Astrocyte (in vitro differentiated cells and primary cell): ENCODE results near the gene CER1. TPM values are rescaled to one million over a fixed set of nuclear protein-coding genes. Genes with fewer than 3 reads are reported as not detected.
A peak's percentile ranks its signal among the peaks of the same experiment; 100 is the strongest.

ENCODE experiments used
- DNase-seq: peaks from one replicate; pipeline ENCODE4 v3.0.0-alpha.2; 2010; ENCODE audit warnings: low read depth
- FAIRE-seq: peaks from 2 replicates; lab custom pipeline; 2011; peaks lifted over from hg19 to GRCh38; lab: Jason Lieb, UNC
- H2AFZ ChIP-seq: 2 replicates; pipeline ENCODE4 v1.6.0; 2012; ENCODE audit warnings: low read depth, low read length, inconsistent platforms
- H3K27ac ChIP-seq: 2 replicates; pipeline ENCODE4 v1.5.1; 2011; ENCODE audit warnings: low read depth, low read length, inconsistent platforms
- H3K27me3 ChIP-seq: 2 replicates; pipeline ENCODE4 v1.6.0; 2011; ENCODE audit warnings: low read length, inconsistent platforms; ENCODE audit not compliant: insufficient read depth
- H3K36me3 ChIP-seq: 2 replicates; pipeline ENCODE4 v1.5.1; 2011; ENCODE audit warnings: low read length, inconsistent platforms; ENCODE audit not compliant: insufficient read depth
- H3K4me1 ChIP-seq: 2 replicates; pipeline ENCODE4 v1.5.1; 2011; ENCODE audit warnings: low read length, inconsistent platforms; ENCODE audit not compliant: insufficient read depth
- H3K4me2 ChIP-seq: 2 replicates; pipeline ENCODE4 v1.6.0; 2012; ENCODE audit warnings: low read length, inconsistent platforms
- H3K4me3 ChIP-seq: 2 replicates; pipeline ENCODE4 v1.5.1; 2011; ENCODE audit warnings: low read depth, mild to moderate bottlenecking, low read length, inconsistent platforms; ENCODE audit not compliant: insufficient read depth
- H3K79me2 ChIP-seq: 2 replicates; pipeline ENCODE4 v1.6.0; 2012; ENCODE audit warnings: mild to moderate bottlenecking, low read length, inconsistent platforms; ENCODE audit not compliant: insufficient read depth
- H3K9ac ChIP-seq: 2 replicates; pipeline ENCODE4 v1.6.0; 2012; ENCODE audit warnings: mild to moderate bottlenecking, low read length, inconsistent platforms
- H3K9me3 ChIP-seq: 2 replicates; pipeline ENCODE4 v1.5.1; 2012; ENCODE audit warnings: low read depth, mild to moderate bottlenecking, low read length, inconsistent platforms; ENCODE audit not compliant: insufficient read depth
- H4K20me1 ChIP-seq: 2 replicates; pipeline ENCODE4 v1.6.0; 2012; ENCODE audit warnings: low read length, inconsistent platforms; ENCODE audit not compliant: insufficient read depth
- H3K27ac Mint-ChIP-seq: one replicate; pipeline ENCODE4 v1.8.0; 2021; ENCODE audit warnings: mild to moderate bottlenecking, mixed read lengths; ENCODE audit not compliant: unreplicated experiment
- H3K27me3 Mint-ChIP-seq: one replicate; pipeline ENCODE4 v1.8.0; 2021; ENCODE audit warnings: low read depth, mixed read lengths; ENCODE audit not compliant: unreplicated experiment
- H3K36me3 Mint-ChIP-seq: one replicate; pipeline ENCODE4 v1.8.0; 2021; ENCODE audit warnings: low read depth, mixed read lengths; ENCODE audit not compliant: unreplicated experiment
- H3K4me1 Mint-ChIP-seq: one replicate; pipeline ENCODE4 v1.8.0; 2021; ENCODE audit warnings: low read depth, mixed read lengths; ENCODE audit not compliant: unreplicated experiment
- H3K4me3 Mint-ChIP-seq: one replicate; pipeline ENCODE4 v1.8.0; 2021; ENCODE audit warnings: mild to moderate bottlenecking, moderate library complexity, mixed read lengths; ENCODE audit not compliant: unreplicated experiment
- H3K9me3 Mint-ChIP-seq: one replicate; pipeline ENCODE4 v1.8.0; 2021; ENCODE audit warnings: mild to moderate bottlenecking, mixed read lengths; ENCODE audit not compliant: unreplicated experiment
- CTCF ChIP-seq: IDR thresholded peaks from 2 replicates; pipeline ENCODE4 v1.5.1; 2011; ENCODE audit warnings: low read depth, mild to moderate bottlenecking, inconsistent platforms, low read length, moderate library complexity; ENCODE audit not compliant: insufficient read depth
- EZH2 ChIP-seq: IDR thresholded peaks from 2 replicates; pipeline ENCODE4 v1.6.1; 2012; ENCODE audit warnings: mild to moderate bottlenecking, low read length, inconsistent platforms; ENCODE audit not compliant: insufficient read depth
- total RNA-seq: library from RNA; stranded (reverse); gene quantifications from 2 replicates; pipeline ENCODE4 v1.2.1, GENCODE V29; 2021

Gene CER1
- total RNA-seq, 1 donor from 2014 or later = 2.8 TPM

GRCh38 chr9:14692470-14693250 lies 29.9 kb downstream of the CER1 start:
- FAIRE-seq (no peak), DNase-seq (peak; percentile 12)
- Histone ChIP-seq H4K20me1 (peaks cover 4% of the 10 kb centered on the region), H3K27me3 (peaks cover 8% of the 10 kb centered on the region), H3K27ac (no peak overlapping the region), H3K9me3 (no peaks in the 10 kb centered on the region), H3K4me2 (peak overlapping the region; percentile 93), H3K4me3 (peak overlapping the region; percentile 69), H2AFZ (peak overlapping the region; percentile 98), H3K36me3 (peaks cover 4% of the 10 kb centered on the region), H3K79me2 (peaks cover 17% of the 10 kb centered on the region), H3K4me1 (peaks cover 9% of the 10 kb centered on the region), H3K9ac (peak overlapping the region; percentile 74)
- Mint-ChIP-seq H3K4me1 (peaks cover 4% of the 10 kb centered on the region), H3K36me3 (peaks cover 5% of the 10 kb centered on the region), H3K27ac (peak overlapping the region; percentile 60), H3K27me3 (peaks cover 3% of the 10 kb centered on the region), H3K4me3 (peak overlapping the region; percentile 97), H3K9me3 (no peaks in the 10 kb centered on the region)
- no peak for TF ChIP-seq EZH2
- no peak for TF ChIP-seq CTCF

GRCh38 chr9:14690948-14691730 lies 31.4 kb downstream of the CER1 start:
- no peak for FAIRE-seq
- H3K27ac Mint-ChIP-seq = no peak overlapping the region
- peaks cover 13% of the 10 kb centered on the region for H3K4me1 ChIP-seq
- no peak overlapping the region for H2AFZ ChIP-seq
- H3K27me3 ChIP-seq = no peaks in the 10 kb centered on the region
- TF ChIP-seq EZH2 (no peak), CTCF (no peak)
- H3K27ac ChIP-seq = no peak overlapping the region
- H3K36me3 Mint-ChIP-seq = peaks cover 5% of the 10 kb centered on the region
- H3K9me3 ChIP-seq = no peaks in the 10 kb centered on the region
- peaks cover 4% of the 10 kb centered on the region for H3K36me3 ChIP-seq
- H3K4me3 Mint-ChIP-seq = no peak overlapping the region
- no peak for DNase-seq
- H3K4me2 ChIP-seq = peak overlapping the region; percentile 93
- H4K20me1 ChIP-seq = peaks cover 8% of the 10 kb centered on the region
- peaks cover 17% of the 10 kb centered on the region for H3K79me2 ChIP-seq
- no peak overlapping the region for H3K9ac ChIP-seq
- H3K4me1 Mint-ChIP-seq = peaks cover 4% of the 10 kb centered on the region
- no peaks in the 10 kb centered on the region for H3K9me3 Mint-ChIP-seq
- no peaks in the 10 kb centered on the region for H3K27me3 Mint-ChIP-seq
- H3K4me3 ChIP-seq = no peak overlapping the region
